Liver (tissue), 9 donors: ENCODE results near the gene PCMTD2. TPM values are rescaled to one million over a fixed set of nuclear protein-coding genes. Genes with fewer than 3 reads are reported as not detected.

ENCODE experiments used
- DNase-seq: peaks from one replicate; pipeline ENCODE4 v3.0.0-alpha.2; 2017; ENCODE audit warnings: low spot score
- H3K27ac ChIP-seq, 2 donors: one replicate each; pipeline ENCODE4 v1.7.0; 2013; ENCODE audit warnings: inconsistent platforms in 2 of 2, low read length in 2 of 2, control low read depth in 1 of 2, low read depth in 1 of 2, mild to moderate bottlenecking in 1 of 2
- H3K27me3 ChIP-seq, 4 donors: one replicate each; pipeline versions ENCODE4 v1.6.1 to v1.7.0; 2013; ENCODE audit warnings: low read length in 3 of 4, inconsistent platforms in 1 of 4, mild to moderate bottlenecking in 1 of 4, moderate library complexity in 1 of 4; ENCODE audit not compliant: control insufficient read depth in 4 of 4, insufficient read depth in 4 of 4
- H3K36me3 ChIP-seq, 4 donors: one replicate each; pipeline versions ENCODE4 v1.6.1 to v1.7.0; 2013; ENCODE audit warnings: low read length in 3 of 4, mild to moderate bottlenecking in 3 of 4, low read depth in 1 of 4, moderate library complexity in 1 of 4; ENCODE audit not compliant: control insufficient read depth in 4 of 4, insufficient read depth in 3 of 4
- H3K4me1 ChIP-seq, 4 donors: one replicate each; pipeline versions ENCODE4 v1.6.1 to v1.7.0; 2013; ENCODE audit warnings: low read length in 3 of 4, mild to moderate bottlenecking in 3 of 4, moderate library complexity in 1 of 4; ENCODE audit not compliant: control insufficient read depth in 4 of 4, insufficient read depth in 4 of 4
- H3K4me3 ChIP-seq, 3 donors: one replicate each; pipeline versions ENCODE4 v1.6.1 to v1.7.0; 2013; ENCODE audit warnings: low read length in 3 of 3, control low read depth in 1 of 3, low read depth in 1 of 3, mild to moderate bottlenecking in 1 of 3
- H3K9ac ChIP-seq, 2 donors: one replicate each; pipeline ENCODE4 v1.7.0; 2013; ENCODE audit warnings: low read length in 2 of 2, mild to moderate bottlenecking in 2 of 2, moderate library complexity in 2 of 2, control low read depth in 1 of 2, low read depth in 1 of 2
- H3K9me3 ChIP-seq, 4 donors: one replicate each; pipeline versions ENCODE4 v1.6.1 to v1.7.0; 2013; ENCODE audit warnings: low read length in 3 of 4; ENCODE audit not compliant: control insufficient read depth in 4 of 4
- HNF4A ChIP-seq, 2 donors: conservative IDR thresholded peaks; 2 replicates each; pipeline ENCODE4 v1.6.1; 2016; ENCODE audit warnings: antibody characterized with exemption in 2 of 2, mild to moderate bottlenecking in 2 of 2
- JUND ChIP-seq, 2 donors: IDR thresholded peaks; 2 replicates each; pipeline ENCODE4 v1.6.1; 2016; ENCODE audit warnings: antibody characterized with exemption in 2 of 2
- NR2F2 ChIP-seq: IDR thresholded peaks from 2 replicates; pipeline ENCODE4 v1.6.1; 2016; ENCODE audit warnings: antibody characterized with exemption
- RAD21 ChIP-seq, 2 donors: IDR thresholded peaks; 2 replicates each; pipeline ENCODE4 v1.6.1; 2016; ENCODE audit warnings: antibody characterized with exemption in 2 of 2, mild to moderate bottlenecking in 2 of 2
- TAF1 ChIP-seq: conservative IDR thresholded peaks from 2 replicates; pipeline ENCODE4 v1.6.1; 2016; ENCODE audit warnings: antibody characterized with exemption, mild to moderate bottlenecking
- YY1 ChIP-seq: IDR thresholded peaks from 2 replicates; pipeline ENCODE4 v1.6.1; 2016; ENCODE audit warnings: antibody characterized with exemption, mild to moderate bottlenecking
- WGBS: extraction: QIAGEN DNeasy Blood & Tissue Kit; methylation state at CpG from one replicate; pipeline ENCODE4 v1.1.7; 2013; 5-methylcytosine and 5-hydroxymethylcytosine counted together
- polyA plus RNA-seq, 2 donors: library from polyadenylated mRNA; stranded (reverse) in 1 of 2; unstranded in 1 of 2; fragments of 200-250 nt in 1 of 2; fragments of >200 nt in 1 of 2; fragmentation: Nextera tagmentation in 1 of 2; extraction: Ambion mirVana in 1 of 2; gene quantifications; one replicate each; pipeline versions ENCODE4 v1.2.1 to v1.2.3, GENCODE V29; 2013 to 2015
- total RNA-seq, 2 donors: library from RNA; depleted of rRNA; stranded (reverse); fragments of >200 nt; gene quantifications; one replicate each; pipeline ENCODE4 v1.2.3, GENCODE V29; 2014
- TF ChIP-seq, protein P1 (sequence below): IDR thresholded peaks from 2 replicates; pipeline ENCODE4 v1.6.1; 2016; ENCODE audit warnings: antibody characterized with exemption
- TF ChIP-seq, protein P2 (sequence below): IDR thresholded peaks from 2 replicates; pipeline ENCODE4 v1.6.1; 2016; ENCODE audit warnings: antibody characterized with exemption
- TF ChIP-seq, protein P3 (sequence below): IDR thresholded peaks from 2 replicates; pipeline ENCODE4 v1.6.1; 2016; ENCODE audit warnings: antibody characterized with exemption
- TF ChIP-seq, protein P4 (sequence below): IDR thresholded peaks from 2 replicates; pipeline ENCODE4 v1.6.1; 2016; ENCODE audit warnings: antibody characterized with exemption, mild to moderate bottlenecking
- donor health status: healthy.
- donor health status: healthy.
- donor health status: healthy.
- donor health status: healthy.
- donor health status: healthy.

Gene PCMTD2
- total and polyA plus RNA-seq, 4 donors, result 12.7 to 74.4 (median 25.4) TPM

DNA sequence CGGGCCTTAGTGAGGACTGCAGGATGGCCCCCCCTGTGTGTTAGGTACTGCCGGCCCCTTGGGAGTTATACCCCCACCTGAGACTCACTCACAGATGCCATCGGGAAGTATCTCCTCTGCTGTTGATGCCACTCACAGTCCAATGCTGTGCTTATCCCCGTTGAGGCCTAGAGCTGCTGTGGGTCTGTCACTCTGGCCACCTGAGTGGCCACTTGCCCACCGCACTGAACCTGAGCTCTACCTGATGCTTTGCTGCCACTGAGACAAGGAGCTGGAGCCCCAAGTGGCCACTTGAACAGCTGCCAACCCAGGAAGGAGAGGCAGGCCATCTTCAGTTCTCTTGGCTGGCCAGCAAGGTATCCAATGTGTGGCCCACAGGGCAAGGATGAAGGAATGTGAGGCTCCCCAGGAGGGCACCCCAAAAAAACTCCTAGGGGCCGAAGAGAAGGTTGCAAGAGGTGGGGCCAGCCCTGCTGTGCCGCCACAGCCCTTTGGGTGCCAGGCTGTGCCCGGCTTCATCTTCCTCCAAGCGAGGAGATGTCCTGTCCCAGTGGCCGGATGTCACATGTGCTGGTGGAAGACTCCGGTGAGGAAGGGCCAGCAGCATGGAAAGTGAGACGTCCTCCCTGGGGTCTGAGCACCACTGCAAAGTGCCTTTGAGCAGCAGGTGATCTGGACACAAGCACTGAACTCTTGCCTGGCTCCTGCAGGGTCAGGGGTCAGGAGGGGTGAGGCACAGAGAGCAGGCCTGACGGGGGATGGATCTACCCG lies 29.5 kb upstream of the PCMTD2 start:
- Histone ChIP-seq H3K27me3 (no peaks in the 10 kb centered on the region), H3K9me3 (no peaks in the 10 kb centered on the region), H3K27ac (no peak overlapping the region), H3K9ac (no peak overlapping the region), H3K4me1 (peaks cover 1 to 23% (median 13%) of the 10 kb centered on the region in 4 donors), H3K36me3 (no peaks in the 10 kb centered on the region), H3K4me3 (no peak overlapping the region)
- DNase-seq, result no peak
- no peak for TF ChIP-seq TAF1
- WGBS, result 92% methylated on average over 14 of the region's 14 CpGs

DNA sequence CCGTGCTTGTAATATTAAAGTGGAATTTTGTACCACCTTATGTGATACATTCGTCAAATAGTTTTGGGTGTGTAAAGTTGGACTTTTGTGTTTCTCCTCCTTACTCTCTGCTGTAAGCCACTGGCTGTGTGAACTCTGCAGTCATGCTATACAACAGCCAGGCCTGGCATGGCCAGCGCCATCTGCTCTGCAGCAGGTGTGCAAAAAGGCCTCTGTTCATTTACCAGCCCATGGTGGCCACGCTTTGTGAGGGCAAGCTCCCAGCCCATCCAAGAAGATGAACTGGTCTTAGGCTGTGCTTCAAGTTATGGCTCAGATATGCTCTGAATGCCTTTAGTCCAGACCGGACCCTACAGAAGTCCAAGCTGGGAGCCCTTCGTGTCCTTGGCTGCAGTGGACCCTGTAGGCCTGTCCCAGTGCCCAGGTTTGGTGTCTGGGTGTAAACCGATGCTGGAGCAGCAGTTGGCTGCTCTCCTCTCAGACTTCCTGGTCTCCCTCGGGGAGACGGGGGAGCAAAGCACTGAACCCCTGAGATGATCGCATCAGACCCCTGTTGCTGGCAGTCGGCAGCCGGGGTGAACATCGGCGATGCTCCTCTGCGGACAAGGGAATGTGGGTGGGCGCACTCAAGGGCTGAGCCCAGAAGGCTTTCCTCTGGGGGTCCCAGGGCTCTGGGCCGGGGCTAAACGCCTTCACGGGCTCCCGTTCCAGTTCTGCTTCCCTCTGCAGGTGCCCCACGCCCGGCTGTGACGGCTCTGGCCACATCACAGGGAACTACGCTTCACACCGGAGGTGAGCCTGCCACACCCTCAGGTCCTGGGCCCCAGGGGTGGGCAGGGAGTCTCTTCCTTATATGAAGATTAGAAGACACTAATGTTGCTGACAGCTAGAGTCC lies 28.6 kb upstream of the PCMTD2 start:
- DNase-seq, result no peak
- 89% methylated on average over 25 of the region's 25 CpGs for WGBS
- no peak overlapping the region for H3K9ac ChIP-seq
- no peaks in the 10 kb centered on the region for H3K9me3 ChIP-seq
- no peaks in the 10 kb centered on the region for H3K27me3 ChIP-seq
- H3K27ac ChIP-seq, result no peak overlapping the region
- no peak for TF ChIP-seq HNF4A (conservative IDR thresholded peaks at IDR 0.05)
- no peak for TF ChIP-seq YY1
- no peak for TF ChIP-seq NR2F2
- TF ChIP-seq RAD21 (IDR thresholded peaks at IDR 0.05), result no peak
- TF ChIP-seq, protein P1, sequence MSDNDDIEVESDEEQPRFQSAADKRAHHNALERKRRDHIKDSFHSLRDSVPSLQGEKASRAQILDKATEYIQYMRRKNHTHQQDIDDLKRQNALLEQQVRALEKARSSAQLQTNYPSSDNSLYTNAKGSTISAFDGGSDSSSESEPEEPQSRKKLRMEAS, result no peak
- no peaks in the 10 kb centered on the region for H3K36me3 ChIP-seq
- no peak overlapping the region for H3K4me3 ChIP-seq
- H3K4me1 ChIP-seq, result peaks cover under 1 to 15% (median 10%) of the 10 kb centered on the region in 4 donors

DNA sequence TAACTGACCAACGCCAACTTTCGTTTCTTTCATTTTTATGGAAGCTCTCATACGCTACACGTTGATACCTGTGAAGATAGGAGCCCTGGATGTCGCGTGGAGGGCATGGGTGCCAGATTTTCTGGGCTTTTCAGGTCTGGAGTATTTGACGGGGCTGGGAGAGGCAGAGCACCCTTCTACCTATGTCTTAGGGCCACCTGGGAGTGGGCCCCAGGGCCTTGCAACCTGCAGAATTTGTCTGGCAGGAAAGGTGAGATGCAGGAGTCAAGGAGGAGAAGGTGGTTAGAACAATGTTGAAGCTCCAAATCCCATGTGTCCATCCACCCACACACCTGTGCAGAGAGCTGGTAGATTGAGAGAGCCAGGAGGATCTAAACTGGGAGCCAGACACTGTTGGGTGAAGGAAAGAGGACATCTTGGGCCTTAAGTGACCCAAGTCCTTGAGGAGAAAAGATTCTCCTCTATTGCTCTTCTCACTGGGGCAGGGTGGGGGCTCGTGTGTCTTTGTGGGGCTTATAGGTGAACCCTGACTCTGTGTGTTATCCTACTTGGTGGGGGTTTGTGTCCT lies 27.4 kb upstream of the PCMTD2 start:
- Histone ChIP-seq H3K9ac (no peak overlapping the region), H3K4me3 (no peak overlapping the region), H3K27ac (no peak overlapping the region), H3K36me3 (no peaks in the 10 kb centered on the region), H3K4me1 (peaks cover 0 to 7% (median 4%) of the 10 kb centered on the region in 4 donors), H3K27me3 (no peaks in the 10 kb centered on the region), H3K9me3 (no peaks in the 10 kb centered on the region)
- no peak for DNase-seq
- WGBS, result 95% methylated on average over 8 of the region's 8 CpGs
- TF ChIP-seq TAF1, result no peak
- TF ChIP-seq JUND (IDR thresholded peaks at IDR 0.05), result no peak
- TF ChIP-seq, protein P2, sequence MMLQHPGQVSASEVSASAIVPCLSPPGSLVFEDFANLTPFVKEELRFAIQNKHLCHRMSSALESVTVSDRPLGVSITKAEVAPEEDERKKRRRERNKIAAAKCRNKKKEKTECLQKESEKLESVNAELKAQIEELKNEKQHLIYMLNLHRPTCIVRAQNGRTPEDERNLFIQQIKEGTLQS, result no peak
- TF ChIP-seq, protein P3, sequence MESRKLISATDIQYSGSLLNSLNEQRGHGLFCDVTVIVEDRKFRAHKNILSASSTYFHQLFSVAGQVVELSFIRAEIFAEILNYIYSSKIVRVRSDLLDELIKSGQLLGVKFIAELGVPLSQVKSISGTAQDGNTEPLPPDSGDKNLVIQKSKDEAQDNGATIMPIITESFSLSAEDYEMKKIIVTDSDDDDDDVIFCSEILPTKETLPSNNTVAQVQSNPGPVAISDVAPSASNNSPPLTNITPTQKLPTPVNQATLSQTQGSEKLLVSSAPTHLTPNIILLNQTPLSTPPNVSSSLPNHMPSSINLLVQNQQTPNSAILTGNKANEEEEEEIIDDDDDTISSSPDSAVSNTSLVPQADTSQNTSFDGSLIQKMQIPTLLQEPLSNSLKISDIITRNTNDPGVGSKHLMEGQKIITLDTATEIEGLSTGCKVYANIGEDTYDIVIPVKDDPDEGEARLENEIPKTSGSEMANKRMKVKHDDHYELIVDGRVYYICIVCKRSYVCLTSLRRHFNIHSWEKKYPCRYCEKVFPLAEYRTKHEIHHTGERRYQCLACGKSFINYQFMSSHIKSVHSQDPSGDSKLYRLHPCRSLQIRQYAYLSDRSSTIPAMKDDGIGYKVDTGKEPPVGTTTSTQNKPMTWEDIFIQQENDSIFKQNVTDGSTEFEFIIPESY, result no peak
- TF ChIP-seq, protein P4, sequence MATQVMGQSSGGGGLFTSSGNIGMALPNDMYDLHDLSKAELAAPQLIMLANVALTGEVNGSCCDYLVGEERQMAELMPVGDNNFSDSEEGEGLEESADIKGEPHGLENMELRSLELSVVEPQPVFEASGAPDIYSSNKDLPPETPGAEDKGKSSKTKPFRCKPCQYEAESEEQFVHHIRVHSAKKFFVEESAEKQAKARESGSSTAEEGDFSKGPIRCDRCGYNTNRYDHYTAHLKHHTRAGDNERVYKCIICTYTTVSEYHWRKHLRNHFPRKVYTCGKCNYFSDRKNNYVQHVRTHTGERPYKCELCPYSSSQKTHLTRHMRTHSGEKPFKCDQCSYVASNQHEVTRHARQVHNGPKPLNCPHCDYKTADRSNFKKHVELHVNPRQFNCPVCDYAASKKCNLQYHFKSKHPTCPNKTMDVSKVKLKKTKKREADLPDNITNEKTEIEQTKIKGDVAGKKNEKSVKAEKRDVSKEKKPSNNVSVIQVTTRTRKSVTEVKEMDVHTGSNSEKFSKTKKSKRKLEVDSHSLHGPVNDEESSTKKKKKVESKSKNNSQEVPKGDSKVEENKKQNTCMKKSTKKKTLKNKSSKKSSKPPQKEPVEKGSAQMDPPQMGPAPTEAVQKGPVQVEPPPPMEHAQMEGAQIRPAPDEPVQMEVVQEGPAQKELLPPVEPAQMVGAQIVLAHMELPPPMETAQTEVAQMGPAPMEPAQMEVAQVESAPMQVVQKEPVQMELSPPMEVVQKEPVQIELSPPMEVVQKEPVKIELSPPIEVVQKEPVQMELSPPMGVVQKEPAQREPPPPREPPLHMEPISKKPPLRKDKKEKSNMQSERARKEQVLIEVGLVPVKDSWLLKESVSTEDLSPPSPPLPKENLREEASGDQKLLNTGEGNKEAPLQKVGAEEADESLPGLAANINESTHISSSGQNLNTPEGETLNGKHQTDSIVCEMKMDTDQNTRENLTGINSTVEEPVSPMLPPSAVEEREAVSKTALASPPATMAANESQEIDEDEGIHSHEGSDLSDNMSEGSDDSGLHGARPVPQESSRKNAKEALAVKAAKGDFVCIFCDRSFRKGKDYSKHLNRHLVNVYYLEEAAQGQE, result no peak
